GM23248 (cell line): Measurements from ENCODE around the gene DVL3.

Experiments used
- EZH2 ChIP-seq: fragments of 200-600 bp; sonication (generic); IDR thresholded peaks from 2 replicates; pipeline ENCODE4 v1.6.1; 2018; ENCODE audit warnings: antibody characterized with exemption, mild to moderate bottlenecking; ENCODE audit not compliant: insufficient read depth, poor library complexity, severe bottlenecking
- EZH2phosphoT487 ChIP-seq: fragments of 200-600 bp; sonication (generic); IDR thresholded peaks from 2 replicates; pipeline ENCODE4 v1.6.1; 2018; ENCODE audit warnings: antibody characterized with exemption, moderate library complexity, mild to moderate bottlenecking, low read depth; ENCODE audit not compliant: insufficient read depth

DNA sequence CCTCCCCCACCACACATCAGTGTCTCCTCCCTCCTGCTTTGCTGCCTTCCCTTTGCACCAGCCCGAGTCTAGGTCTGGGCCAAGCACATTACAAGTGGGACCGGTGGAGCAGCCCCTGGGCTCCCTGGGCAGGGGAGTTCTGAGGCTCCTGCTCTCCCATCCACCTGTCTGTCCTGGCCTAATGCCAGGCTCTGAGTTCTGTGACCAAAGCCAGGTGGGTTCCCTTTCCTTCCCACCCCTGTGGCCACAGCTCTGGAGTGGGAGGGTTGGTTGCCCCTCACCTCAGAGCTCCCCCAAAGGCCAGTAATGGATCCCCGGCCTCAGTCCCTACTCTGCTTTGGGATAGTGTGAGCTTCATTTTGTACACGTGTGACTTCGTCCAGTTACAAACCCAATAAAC, 28.5 kb downstream of the DVL3 start:
- TF ChIP-seq EZH2phosphoT487, result no peak
- no peak for TF ChIP-seq EZH2
